ENCODE measurements around the gene RNU1-1.
"Not testable (repeated sequence)": the region's sequence is repeated elsewhere in the genome, so short reads cannot be mapped to it uniquely, and the experiment has no call there.

The RNU1-1 gene

GRCh38 chr1:16514107-16515055, at the start of gene RNU1-1:
RNU1-1 (minus strand) TSS chr1:16514285.
- peak; percentile 85 for DNase-seq

DNA sequence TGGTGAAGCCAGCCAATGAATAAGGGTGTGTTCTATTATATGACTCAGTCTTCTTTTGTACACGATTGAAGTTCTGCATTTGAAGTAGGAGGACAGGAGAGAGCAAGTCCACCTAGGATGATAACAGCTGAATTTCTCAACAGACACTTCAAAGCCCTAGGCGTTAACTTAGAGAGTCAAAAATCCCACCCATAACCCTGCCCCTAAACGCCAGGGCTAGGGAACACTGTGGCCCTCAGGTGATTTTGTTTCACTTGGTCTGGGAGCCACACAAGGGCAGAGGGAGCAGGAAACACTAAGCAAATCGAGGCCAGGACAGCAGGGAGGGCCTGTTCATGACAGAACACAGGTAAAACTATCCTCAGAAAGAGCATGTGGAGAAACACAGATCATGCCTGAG, 47.0 kb upstream of the RNU1-1 start:
- DNase-seq = not testable (repeated sequence)

DNA sequence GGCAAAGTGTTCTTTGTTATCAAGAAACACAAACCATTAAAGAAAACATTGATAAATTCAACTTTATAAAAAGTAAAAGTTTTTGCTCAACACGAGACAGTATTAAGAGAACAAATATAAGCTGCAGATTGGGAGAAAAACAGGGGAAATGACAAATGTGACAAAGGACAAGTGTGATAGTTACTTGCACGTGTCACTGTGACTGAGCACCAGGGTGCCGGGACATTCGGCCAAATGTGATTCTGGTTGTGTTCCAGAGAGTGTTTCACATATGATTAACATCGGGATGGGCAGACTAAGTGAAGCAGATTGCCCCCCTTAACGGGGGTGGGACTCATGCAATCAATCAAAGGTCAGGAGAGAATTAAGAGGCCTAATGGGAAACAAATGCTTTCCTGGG, 46.4 kb upstream of the RNU1-1 start:
- not testable (repeated sequence) for DNase-seq

DNA sequence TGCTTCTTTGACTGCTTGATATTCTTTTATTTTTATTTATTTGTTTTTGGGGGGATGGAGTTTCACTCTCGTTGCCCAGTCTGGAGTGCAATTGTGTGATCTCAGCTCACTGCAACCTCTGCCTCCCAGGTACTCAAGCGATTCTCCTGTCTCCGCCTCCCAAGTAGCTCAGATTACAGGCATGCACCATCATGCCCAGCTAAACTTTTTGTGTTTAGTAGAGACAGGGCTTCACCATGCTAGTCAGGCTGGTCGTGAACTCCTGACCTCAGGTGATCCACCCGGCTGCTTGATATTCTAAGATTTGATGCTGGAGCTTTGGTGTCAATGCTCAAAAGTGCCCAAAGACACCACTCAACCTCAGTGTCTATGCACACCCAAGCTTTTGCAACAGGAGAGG, 45.6 kb upstream of the RNU1-1 start:
- not testable (repeated sequence) for DNase-seq

GRCh38 chr1:16557034-16557433, 42.9 kb upstream of the RNU1-1 start:
- not testable (repeated sequence) for DNase-seq

DNA sequence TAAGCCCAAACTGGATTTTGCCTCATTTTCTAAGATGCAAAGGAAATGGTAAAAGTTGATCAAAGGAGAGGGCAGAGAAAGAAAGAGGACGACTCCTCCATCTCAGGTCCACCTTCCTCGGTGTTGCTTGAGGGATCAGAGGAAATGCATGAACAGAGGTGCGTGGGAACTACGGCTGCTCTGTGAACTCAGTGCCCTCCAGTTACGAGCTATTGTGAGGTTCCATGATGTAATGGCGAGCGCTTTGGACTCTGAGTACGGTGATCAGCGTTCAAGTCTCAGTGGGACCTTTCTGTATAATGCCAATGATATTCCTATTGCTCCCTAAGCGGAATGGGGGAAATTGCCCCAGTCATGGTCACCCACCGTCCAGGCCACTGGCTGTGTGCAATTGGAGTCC, 39.2 kb upstream of the RNU1-1 start:
- not testable (repeated sequence) for DNase-seq

DNA sequence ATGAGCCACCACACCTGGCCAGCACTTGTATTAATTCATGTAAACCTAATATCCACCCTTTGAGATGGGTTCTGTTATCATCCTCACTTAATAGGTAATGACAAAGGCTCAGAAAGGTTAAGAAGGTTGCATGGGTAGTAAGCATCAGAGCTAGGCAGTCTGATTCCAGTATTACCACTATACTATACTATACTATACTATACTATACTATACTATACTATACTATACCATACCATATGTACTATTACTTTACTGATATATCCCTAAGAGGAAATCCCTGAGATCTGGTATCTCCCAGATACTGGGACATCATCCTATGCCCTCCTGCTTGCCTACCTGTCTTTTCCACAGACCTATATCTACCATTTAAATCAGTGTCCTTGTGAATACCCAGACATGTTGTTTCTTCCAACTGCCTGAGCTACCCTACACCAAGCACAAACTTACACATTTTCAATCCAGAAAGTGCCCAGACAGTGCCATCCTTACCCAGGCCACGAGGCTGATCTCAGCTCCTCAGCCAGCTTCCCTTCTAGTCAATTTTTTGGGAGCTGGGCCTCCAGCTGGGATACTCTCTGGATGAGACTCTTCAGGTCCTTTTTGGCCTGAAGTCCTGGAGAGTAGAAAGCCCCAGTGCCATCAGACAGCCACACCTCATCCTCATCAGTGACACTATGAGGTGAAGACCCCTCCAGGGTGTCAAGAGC, 36.3 kb upstream of the RNU1-1 start:
- DNase-seq = not testable (repeated sequence)

GRCh38 chr1:16549545-16549944, 35.5 kb upstream of the RNU1-1 start:
- not testable (repeated sequence) for DNase-seq

DNA sequence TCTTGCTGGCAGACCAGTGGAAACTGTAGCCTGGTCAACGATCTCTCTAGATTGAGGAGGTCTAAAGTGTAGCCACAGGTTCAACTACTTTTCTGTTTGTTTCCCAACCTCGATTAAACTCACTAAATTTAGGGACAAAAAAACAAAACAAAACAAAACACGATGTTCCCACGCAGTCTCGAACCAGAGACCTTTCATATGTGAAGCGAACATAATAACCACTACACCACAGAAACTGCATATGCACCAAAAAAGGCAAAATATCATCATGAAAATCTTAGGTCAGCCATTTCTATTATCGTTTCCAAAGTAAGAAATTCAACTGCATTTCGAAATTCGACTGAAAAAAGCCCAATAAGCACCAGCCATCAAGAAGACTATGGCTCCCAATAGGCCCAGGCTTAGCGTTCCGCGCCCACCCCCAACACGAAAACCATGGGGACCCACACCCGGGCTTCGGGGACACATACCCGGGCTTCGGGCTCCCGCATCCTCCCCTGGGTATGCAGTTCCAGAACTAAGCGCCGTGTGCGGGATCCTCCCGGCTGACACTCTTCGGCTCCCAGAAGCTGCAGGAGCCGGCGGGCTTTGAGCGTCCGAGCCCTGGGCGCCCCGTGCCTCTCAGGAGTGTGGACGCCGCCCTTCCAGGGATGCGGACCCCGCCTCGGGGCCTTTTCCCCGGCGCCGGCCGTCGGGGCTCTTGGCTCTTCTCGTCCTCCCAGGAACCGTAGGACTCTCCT, 33.6 kb upstream of the RNU1-1 start:
- not testable (repeated sequence) for DNase-seq

GRCh38 chr1:16545682-16546095, 31.6 kb upstream of the RNU1-1 start:
- DNase-seq = peak; percentile 90

DNA sequence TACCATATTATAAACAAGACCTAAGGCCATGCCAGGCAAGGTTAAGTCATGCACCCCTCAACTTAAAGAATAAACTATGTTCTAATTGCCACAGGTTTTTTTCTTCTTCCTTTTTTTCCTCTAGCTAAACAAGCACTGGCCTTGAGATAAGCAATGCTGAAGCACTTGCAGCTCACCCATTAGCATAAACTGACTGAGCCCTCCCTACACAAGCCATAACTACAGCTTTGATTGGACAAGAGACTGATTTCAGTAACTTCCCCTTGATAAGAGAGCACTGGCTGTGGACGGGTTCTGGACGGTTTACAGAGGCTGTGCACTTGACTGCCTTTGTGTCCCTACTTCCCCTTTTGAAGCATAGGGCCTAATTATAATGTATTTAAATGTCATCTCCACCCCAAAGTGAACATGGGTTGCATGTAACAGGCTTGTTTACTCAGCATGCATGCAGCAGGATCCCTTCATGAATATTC, 26.4 kb upstream of the RNU1-1 start:
- DNase-seq = not testable (repeated sequence)

DNA sequence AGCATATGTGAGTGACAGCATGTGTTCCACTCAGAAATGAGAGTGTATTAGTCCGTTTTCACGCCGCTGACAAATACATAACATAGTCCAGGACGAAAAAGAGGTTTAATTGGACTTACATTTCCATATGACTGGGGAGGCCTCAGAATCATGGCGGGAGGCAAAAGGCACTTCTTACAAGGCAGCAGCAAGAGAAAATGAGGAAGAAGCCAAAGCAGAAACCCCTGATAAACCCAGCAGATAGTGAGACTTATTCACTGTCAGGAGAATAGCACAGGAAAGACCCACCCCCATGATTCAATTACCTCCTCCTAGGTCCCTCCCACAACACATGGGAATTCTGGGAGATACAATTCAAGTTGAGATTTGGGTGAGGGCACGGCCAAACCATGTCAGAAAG, 23.4 kb upstream of the RNU1-1 start:
- not testable (repeated sequence) for DNase-seq

DNA sequence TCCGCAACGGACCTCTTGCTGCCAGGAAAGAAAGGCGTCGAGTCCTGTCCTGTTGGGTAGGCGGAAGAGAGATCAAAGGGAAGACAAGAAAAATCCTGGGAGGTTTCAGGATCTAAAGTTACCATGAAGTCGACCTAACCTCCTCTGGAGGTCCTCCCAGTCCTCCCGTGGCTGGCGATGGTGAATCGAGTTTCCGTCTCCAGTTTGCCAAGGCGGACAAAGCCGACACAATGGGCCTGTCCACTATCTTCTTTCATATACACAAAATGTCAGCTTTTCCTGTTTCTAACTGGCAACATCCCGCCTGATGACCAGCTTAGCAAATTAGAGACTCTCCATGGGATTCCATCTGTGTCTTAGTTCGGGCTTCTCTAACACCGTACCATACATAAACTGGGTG, 22.7 kb upstream of the RNU1-1 start:
- DNase-seq = not testable (repeated sequence)

GRCh38 chr1:16535898-16536297, 21.8 kb upstream of the RNU1-1 start:
- DNase-seq = not testable (repeated sequence)

GRCh38 chr1:16535487-16535886, 21.4 kb upstream of the RNU1-1 start:
- DNase-seq = not testable (repeated sequence)

- DNase-seq = not testable (repeated sequence)
These were observed 20.9 kb upstream of the RNU1-1 start for GRCh38 chr1:16534829-16535456.

GRCh38 chr1:16534239-16534828, 20.2 kb upstream of the RNU1-1 start:
- not testable (repeated sequence) for DNase-seq

- DNase-seq = not testable (repeated sequence)
These were observed 18.3 kb upstream of the RNU1-1 start for GRCh38 chr1:16532235-16532991.

DNA sequence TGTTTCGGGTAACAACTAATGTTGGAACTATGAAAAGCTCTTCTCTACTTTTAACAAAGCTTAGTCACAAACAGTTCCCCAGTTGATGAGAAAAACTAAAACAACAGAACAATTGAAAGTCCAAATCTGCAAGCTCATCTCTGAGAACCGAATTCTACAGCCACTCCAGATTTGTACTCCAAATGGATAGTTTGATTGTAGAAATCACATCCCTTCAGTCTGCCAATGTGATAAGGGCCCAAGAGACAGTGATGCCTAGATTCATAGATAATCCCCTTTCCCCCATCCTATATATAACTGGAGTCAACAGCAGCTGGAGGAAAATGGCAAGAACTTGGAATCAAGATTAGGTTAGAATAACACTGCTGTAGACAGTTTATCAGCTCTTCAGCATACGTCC, 14.3 kb upstream of the RNU1-1 start:
- DNase-seq = not testable (repeated sequence)

GRCh38 chr1:16525769-16526168, 11.7 kb upstream of the RNU1-1 start:
- not testable (repeated sequence) for DNase-seq

DNA sequence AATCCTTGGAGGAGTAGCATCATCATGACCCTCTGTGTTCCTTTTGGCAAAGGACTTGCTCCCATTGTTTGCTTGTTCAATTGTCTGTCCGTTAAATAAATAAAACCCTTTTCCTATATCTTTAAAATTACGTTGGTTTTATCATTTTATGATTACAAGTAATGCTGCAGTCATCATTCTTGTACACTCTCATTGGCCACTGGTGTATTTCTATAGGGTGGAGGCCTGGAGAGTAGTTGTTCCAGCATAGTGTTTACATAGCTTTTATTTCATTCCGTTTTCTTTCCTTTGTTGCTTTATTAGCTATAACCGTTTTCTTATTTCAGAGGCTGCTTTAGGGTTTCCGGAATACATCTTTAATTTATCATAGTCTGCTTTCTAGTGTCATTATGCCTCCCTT, 7.6 kb upstream of the RNU1-1 start:
- DNase-seq = not testable (repeated sequence)
